Stimulated activated CD4-positive, alpha-beta T cell treated with anti-CD3 and anti-CD28 coated beads, Interleukin-12 subunit alpha, Interleukin-12 subunit beta, amount 100 ng/mL, for 4 hours (primary cell): Measurements from ENCODE around the gene UNC5A.

Experiments used
- DNase-seq: peaks from one replicate; pipeline ENCODE4 v3.0.0-alpha.2; 2020

UNC5A gene

GRCh38 chr5:176901260-176902101, 91.1 kb downstream of the UNC5A start:
- no peak for DNase-seq

GRCh38 chr5:176902102-176902814, 91.9 kb downstream of the UNC5A start:
- no peak for DNase-seq

- DNase-seq, result no peak
Measured at GRCh38 chr5:176902911-176903664, 92.7 kb downstream of the UNC5A start.

GRCh38 chr5:176904276-176904675, 93.9 kb downstream of the UNC5A start:
- DNase-seq, result no peak

GRCh38 chr5:176906126-176906525, 95.8 kb downstream of the UNC5A start:
- no peak for DNase-seq

GRCh38 chr5:176906796-176907195, 96.4 kb downstream of the UNC5A start:
- no peak for DNase-seq

- no peak for DNase-seq
Measured at GRCh38 chr5:176908675-176909368, 98.5 kb downstream of the UNC5A start.

GRCh38 chr5:176912115-176912514, 101.8 kb downstream of the UNC5A start:
- no peak for DNase-seq

- DNase-seq, result no peak
Measured at GRCh38 chr5:176915906-176916305, 105.5 kb downstream of the UNC5A start.

GRCh38 chr5:176916337-176916736, 106.0 kb downstream of the UNC5A start:
- no peak for DNase-seq

GRCh38 chr5:176918613-176919012, 108.3 kb downstream of the UNC5A start:
- no peak for DNase-seq

- DNase-seq, result no peak
Measured at GRCh38 chr5:176921714-176922113, 111.4 kb downstream of the UNC5A start.

- no peak for DNase-seq
Measured at GRCh38 chr5:176922817-176923216, 112.5 kb downstream of the UNC5A start.

GRCh38 chr5:176927562-176927961, 117.2 kb downstream of the UNC5A start:
- no peak for DNase-seq

- no peak for DNase-seq
Measured at GRCh38 chr5:176929654-176930053, 119.3 kb downstream of the UNC5A start.
